Amygdala (tissue), 56 donors: ENCODE results near the gene CAMK1.

ENCODE experiments used
- DNase-seq, 56 donors: peaks; one replicate each; lab custom pipeline; 2025; lab: John Stamatoyannopoulos, UW

CAMK1 gene

GRCh38 chr3:9769426-9770275 lies at the start of gene CAMK1:
TSS of gene CAMK1 (minus strand) at chr3:9769947. CDS start at chr3:9767749, 2,198 bp downstream.
- DNase-seq: peak in 46 of 56 donors; percentile 31 to 83 (median 62)

DNA sequence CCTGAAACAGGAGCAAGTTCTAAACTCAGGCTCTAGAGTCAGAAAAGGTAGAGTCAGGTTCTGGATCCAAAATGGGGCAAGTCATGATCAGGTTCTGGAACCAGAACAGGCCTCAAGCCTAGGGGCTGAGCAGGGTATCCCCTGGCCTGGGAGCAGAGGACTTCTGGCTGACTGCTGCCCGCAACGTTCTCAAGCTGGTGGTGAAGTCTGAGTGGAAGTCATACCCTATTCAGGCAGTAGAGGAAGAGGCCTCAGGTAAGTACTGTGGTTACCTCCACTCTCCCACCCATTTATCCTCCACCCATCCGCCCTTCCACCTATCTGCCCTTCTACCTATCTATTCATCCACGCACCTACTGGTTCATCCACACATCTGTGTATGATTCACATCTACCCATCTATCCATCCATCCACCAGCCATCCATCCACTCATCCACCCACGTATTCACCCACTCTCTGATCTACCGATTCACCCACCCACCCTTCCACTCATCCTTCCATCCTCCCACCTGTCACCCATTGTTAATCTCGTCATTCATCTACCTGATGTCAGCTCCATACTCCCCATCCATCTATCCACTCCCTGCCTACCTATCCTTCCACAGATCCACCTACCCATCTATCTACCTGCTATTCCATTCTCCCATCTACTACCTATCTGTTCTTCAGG lies 49.1 kb upstream of the CAMK1 start:
- DNase-seq: no peak

- no peak for DNase-seq
Measured at GRCh38 chr3:9817436-9817835, 47.7 kb upstream of the CAMK1 start.

- DNase-seq: no peak
Measured at GRCh38 chr3:9815986-9816385, 46.2 kb upstream of the CAMK1 start.

DNA sequence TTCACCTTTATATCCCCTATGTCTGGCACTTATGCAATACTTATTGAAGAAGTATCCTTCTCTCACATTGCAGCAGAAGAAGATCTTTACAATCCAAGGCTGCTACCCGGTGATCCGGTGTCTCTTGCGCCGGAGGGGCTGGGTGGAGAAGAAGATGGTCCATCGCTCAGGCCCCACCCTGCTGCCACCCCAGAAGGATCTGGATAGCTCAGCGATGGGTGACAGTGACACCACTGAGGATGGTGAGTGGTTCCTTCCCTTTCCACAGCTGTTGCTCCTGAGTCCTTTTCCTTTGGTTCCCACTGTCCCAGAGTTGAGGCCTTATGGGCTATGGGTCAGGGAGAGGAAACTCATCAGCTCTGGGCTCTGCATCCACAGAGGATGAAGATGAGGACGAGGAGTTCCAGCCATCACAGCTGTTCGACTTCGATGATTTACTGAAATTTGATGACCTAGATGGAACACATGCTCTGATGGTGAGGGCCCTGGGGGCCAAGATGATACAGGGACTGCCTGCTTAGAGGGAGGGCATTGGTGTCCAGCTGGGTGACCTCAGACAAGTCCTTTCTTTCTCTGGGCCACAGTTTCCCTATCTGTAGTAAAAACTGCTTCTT lies 43.2 kb upstream of the CAMK1 start:
- DNase-seq: no peak

DNA sequence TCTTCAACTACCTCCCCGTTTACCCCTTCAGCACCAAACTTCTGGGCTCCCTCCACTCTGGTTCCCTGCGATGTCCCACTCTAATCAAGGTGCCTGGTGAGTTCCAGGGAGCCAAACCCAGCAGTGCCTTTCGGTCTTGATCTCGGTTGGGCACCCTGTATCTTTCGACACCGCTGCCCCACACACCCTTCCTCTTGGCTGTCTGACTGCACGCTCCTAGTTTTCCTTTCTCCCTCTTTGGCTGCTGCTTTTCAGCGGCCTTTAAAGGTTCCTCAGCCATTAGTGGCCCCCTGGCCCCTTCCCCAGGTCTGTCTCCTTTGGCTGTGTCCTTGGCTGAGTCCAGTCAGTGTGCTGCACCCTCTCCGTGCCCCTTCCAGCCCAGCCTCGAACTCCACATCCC lies 41.1 kb upstream of the CAMK1 start:
- no peak for DNase-seq

GRCh38 chr3:9810433-9810770 lies 40.7 kb upstream of the CAMK1 start:
- DNase-seq: peak in 5 of 56 donors; percentile 33 to 51 (median 39)

GRCh38 chr3:9809615-9810432 lies 40.1 kb upstream of the CAMK1 start, which contains the start of gene TTLL3:
TSS of gene TTLL3 (plus strand) at chr3:9810262. CDS start at chr3:9810662, 400 bp downstream.
- peak in 49 of 56 donors; percentile 8 to 78 (median 51) for DNase-seq

- no peak for DNase-seq
Measured at GRCh38 chr3:9809239-9809614, 39.5 kb upstream of the CAMK1 start.

DNA sequence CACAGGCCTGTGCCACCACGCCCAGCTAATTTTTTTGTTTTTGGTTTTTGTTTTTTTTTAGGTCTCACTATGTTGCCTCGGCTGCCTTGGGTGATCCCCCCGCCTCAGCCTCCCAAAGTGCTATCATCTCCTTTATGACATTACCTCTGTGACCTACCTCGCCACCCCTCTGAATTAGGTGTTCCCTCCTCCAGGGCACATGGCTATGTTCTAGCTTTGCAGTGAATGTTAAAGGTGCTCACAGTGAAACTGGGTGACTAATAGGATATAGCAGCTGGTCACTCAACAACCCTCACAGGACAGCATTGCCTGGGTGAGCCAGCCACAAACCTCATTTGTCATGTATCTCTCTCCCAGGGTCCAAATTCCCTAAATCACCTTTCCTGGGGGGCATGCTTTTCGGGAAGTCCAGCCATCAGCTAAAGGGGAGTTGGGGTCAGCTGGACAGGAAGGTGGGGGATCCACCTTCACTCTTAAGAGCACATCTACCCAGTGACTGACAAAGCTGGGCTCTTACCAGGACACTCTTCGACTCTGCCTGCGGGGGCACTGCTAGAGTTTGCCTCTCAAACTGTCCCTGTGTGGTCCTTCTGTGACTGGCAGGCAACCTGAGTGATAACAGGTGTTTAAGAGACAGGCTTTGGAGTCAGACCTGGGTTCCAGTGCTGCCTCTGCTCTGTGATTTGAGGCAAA lies 38.7 kb upstream of the CAMK1 start:
- DNase-seq: peak in 1 of 56 donors; percentile 6

- DNase-seq: no peak
Measured at GRCh38 chr3:9807981-9808344, 38.2 kb upstream of the CAMK1 start.

- no peak for DNase-seq
Measured at GRCh38 chr3:9806688-9807589, 37.2 kb upstream of the CAMK1 start.

DNA sequence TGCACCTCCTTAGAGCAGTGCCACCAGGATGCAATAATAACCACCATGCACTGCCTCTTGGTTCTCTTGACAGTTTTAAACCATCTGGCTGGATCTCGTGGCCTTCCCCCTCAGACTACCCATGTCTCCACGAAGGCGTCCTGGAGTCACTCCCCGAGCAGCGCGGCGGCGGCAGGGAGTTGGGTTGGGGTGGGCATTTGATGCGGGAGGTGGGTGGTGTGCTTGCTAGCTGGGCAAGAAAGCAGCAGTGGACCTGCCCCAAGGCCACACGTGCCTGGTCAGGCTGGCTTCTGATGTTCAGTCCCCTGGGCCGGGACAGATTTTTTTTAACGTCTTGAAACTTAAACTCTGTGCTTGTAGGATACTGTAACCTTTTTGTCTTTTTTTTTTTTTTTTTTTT lies 36.4 kb upstream of the CAMK1 start:
- no peak for DNase-seq

DNA sequence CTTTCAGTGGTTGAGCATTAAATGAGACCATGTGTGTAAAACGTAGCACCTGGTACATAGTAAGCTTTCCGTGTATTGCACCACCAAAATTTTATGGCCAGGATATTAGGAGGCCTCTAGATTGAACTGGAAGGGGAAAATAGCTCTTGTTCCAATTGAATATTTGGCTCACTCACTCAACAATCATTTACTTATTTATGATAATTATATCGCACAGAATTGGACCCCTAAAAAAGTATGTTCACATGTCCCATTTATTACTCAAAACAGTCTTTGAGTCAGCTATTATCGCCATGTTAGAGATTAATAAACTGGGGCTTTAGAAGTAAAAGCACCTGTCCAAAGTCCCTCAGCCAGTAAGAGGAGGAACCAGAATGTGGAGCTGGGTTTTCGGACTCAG lies 35.2 kb upstream of the CAMK1 start:
- no peak for DNase-seq

DNA sequence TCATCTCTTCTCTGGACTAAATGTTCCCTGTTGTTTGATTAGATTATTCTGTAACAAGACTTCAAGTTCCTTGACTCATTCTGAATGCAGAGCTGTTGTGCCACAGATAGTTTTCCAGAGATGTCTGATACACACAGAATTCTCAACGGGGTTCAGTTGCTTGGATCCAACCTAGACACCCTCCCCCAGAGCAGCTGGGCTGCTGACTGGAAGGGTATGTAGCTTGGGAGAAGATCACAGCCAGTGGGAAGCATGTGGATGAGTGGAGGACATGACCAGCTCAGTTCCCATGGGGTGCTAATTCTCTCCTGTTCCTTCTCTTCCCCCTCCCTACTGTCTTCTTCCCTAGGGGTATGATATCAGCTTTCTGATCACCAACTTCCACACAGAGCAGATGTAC lies 33.7 kb upstream of the CAMK1 start:
- peak in 11 of 56 donors; percentile 6 to 45 (median 19) for DNase-seq

- no peak for DNase-seq
Measured at GRCh38 chr3:9800529-9800928, 30.8 kb upstream of the CAMK1 start.

GRCh38 chr3:9797196-9797945 lies 27.6 kb upstream of the CAMK1 start:
- no peak for DNase-seq

- no peak for DNase-seq
Measured at GRCh38 chr3:9795207-9795606, 25.5 kb upstream of the CAMK1 start.
